ENCODE data around the gene RNF34.
"Not testable (repeated sequence)": the region's sequence is repeated elsewhere in the genome, so short reads cannot be mapped to it uniquely, and the experiment has no call there.

GRCh38 chr12:121374945-121375584, 24.9 kb upstream of the RNF34 start:
- TF ChIP-seq CTCF, POLR2AphosphoS5, EP300, POLR2A (IDR thresholded peaks at IDR 0.05): not testable (repeated sequence)
